PFSK-1 (cell line): ENCODE data around the gene GPR62.

ENCODE experiments used
- POLR2AphosphoS5 ChIP-seq: IDR thresholded peaks from 2 replicates; pipeline ENCODE4 v1.6.1; 2012; ENCODE audit warnings: low read depth, mild to moderate bottlenecking, control low read depth, low read length, moderate library complexity
- REST ChIP-seq, 2 experiments: IDR thresholded peaks; 2 replicates each; pipeline versions ENCODE4 v1.6.1 to v1.8.0; 2011 to 2012; ENCODE audit warnings: low read depth in 2 of 2, low read length in 2 of 2, control low read depth in 1 of 2, inconsistent platforms in 1 of 2, mild to moderate bottlenecking in 1 of 2, moderate library complexity in 1 of 2; ENCODE audit not compliant: insufficient read depth in 1 of 2

DNA sequence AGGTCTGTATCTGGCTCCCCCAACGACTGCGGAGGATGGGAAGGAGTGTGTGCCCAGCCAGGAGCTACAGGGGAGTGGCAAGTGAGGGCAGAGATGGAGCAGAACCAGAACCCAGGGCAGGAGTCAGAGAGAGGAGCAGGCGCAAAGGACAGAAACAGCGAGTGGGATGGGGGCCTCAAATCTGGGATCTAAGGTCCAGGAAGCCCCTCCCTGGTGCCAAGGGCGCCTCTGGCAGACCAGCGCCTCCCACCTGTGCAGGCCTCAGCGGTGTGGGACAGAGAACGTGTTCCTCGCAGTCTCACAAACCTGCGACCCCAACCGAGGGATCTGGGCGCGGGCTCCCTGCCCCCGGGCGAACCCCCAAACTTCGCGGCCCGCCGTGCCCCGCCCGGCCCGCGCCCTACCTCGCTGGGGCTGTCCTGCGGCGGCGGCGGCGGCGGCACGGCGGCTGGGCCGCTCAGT is 11.8 kb downstream of the GPR62 start:
- TF ChIP-seq POLR2AphosphoS5 (no peak), REST (IDR thresholded peaks at IDR 0.05; ENCODE audit: insufficient read depth in 1 of 2, low read depth in 2 of 2, low read length in 2 of 2) (no peak)
